HL-60 (cell line): Measurements from ENCODE around the gene LRRC73.

Experiments used
- POLR2AphosphoS5 ChIP-seq: IDR thresholded peaks from 2 replicates; pipeline ENCODE4 v1.6.1; 2012; ENCODE audit warnings: low read depth
- TF ChIP-seq, protein P1 (sequence below): IDR thresholded peaks from one replicate; pipeline ENCODE4 v1.5.1; 2011; ENCODE audit warnings: low read length, control low read depth, inconsistent platforms; ENCODE audit not compliant: insufficient read depth

DNA sequence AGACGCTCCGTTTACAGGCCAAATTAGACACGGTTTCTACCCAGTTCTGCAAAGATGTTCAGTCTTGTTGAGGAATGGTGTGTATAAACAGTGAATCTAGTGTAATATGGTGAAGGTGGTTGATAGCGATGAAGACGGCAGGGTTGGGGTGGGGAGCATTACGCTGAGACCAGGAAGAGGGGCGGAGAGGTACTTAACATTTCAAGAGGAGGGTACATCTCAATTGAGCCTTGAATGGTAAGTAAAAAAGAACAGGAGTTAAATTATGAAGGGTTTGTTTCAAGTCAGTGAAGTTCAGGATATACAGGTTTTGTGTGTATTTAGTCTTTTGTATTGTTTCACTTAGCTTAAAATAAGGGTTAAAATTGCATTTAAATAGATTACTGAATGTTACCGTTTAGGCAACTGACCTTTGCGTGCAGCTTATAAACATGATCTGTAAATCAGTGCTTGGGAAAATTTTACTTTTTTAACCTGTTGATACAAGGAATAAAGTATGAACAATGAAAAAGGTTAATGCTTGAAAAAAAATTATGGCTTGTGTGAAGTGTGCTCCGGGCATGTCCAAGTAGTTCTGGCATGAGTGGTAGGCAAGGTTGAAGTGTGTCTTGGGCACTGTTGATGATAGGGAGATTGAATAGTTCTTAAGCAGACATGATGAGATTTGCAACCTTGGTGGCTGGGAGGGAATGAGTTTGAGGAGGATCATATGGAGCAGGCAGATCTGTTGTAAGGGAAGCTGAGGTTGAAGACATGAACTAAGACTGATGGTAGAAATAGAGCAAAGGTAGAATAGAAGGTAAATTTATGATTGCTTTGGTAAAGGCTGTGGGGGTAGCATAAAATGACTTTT, 7.6 kb upstream of the LRRC73 start:
- TF ChIP-seq, protein P1, sequence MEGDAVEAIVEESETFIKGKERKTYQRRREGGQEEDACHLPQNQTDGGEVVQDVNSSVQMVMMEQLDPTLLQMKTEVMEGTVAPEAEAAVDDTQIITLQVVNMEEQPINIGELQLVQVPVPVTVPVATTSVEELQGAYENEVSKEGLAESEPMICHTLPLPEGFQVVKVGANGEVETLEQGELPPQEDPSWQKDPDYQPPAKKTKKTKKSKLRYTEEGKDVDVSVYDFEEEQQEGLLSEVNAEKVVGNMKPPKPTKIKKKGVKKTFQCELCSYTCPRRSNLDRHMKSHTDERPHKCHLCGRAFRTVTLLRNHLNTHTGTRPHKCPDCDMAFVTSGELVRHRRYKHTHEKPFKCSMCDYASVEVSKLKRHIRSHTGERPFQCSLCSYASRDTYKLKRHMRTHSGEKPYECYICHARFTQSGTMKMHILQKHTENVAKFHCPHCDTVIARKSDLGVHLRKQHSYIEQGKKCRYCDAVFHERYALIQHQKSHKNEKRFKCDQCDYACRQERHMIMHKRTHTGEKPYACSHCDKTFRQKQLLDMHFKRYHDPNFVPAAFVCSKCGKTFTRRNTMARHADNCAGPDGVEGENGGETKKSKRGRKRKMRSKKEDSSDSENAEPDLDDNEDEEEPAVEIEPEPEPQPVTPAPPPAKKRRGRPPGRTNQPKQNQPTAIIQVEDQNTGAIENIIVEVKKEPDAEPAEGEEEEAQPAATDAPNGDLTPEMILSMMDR, result no peak
- no peak for TF ChIP-seq POLR2AphosphoS5
